Liver (tissue), 3 donors: ENCODE results near the gene EGFR.

Experiments used
- EGR1 ChIP-seq, 2 donors: IDR thresholded peaks; 2 replicates each; pipeline ENCODE4 v1.6.1; 2016 to 2018; ENCODE audit warnings: antibody characterized with exemption in 2 of 2, low read depth in 2 of 2
- FOXA1 ChIP-seq: IDR thresholded peaks from 2 replicates; pipeline ENCODE4 v1.6.1; 2016; ENCODE audit warnings: antibody characterized with exemption
- HNF4A ChIP-seq, 2 donors: conservative IDR thresholded peaks; 2 replicates each; pipeline ENCODE4 v1.6.1; 2016; ENCODE audit warnings: antibody characterized with exemption in 2 of 2, mild to moderate bottlenecking in 2 of 2
- JUND ChIP-seq, 2 donors: IDR thresholded peaks; 2 replicates each; pipeline ENCODE4 v1.6.1; 2016; ENCODE audit warnings: antibody characterized with exemption in 2 of 2
- MAX ChIP-seq: IDR thresholded peaks from 2 replicates; pipeline ENCODE4 v1.6.1; 2016; ENCODE audit warnings: antibody characterized with exemption
- RAD21 ChIP-seq, 2 donors: IDR thresholded peaks; 2 replicates each; pipeline ENCODE4 v1.6.1; 2016; ENCODE audit warnings: antibody characterized with exemption in 2 of 2, mild to moderate bottlenecking in 2 of 2
- RXRA ChIP-seq, 2 donors: IDR thresholded peaks; 2 replicates each; pipeline ENCODE4 v1.6.1; 2017 to 2018; ENCODE audit warnings: antibody characterized with exemption in 2 of 2, mild to moderate bottlenecking in 1 of 2
- SP1 ChIP-seq: IDR thresholded peaks from 2 replicates; pipeline ENCODE4 v1.6.1; 2018; ENCODE audit warnings: antibody characterized with exemption, mild to moderate bottlenecking
- TAF1 ChIP-seq: conservative IDR thresholded peaks from 2 replicates; pipeline ENCODE4 v1.6.1; 2016; ENCODE audit warnings: antibody characterized with exemption, mild to moderate bottlenecking
- YY1 ChIP-seq: IDR thresholded peaks from 2 replicates; pipeline ENCODE4 v1.6.1; 2016; ENCODE audit warnings: antibody characterized with exemption, mild to moderate bottlenecking
- ZBTB33 ChIP-seq: IDR thresholded peaks from 2 replicates; pipeline ENCODE4 v1.6.1; 2016; ENCODE audit warnings: antibody characterized with exemption
- TF ChIP-seq, protein P1 (sequence below): IDR thresholded peaks from 2 replicates; pipeline ENCODE4 v1.6.1; 2016; ENCODE audit warnings: antibody characterized with exemption, mild to moderate bottlenecking
- TF ChIP-seq, protein P2 (sequence below): fragments of 150-350 bp; IDR thresholded peaks from 2 replicates; pipeline ENCODE4 v1.5.1; 2017; ENCODE audit warnings: improper control_type of control experiment, low read depth, low read length; ENCODE audit not compliant: missing input control
- TF ChIP-seq, protein P3 (sequence below): IDR thresholded peaks from 2 replicates; pipeline ENCODE4 v1.6.1; 2016; ENCODE audit warnings: antibody characterized with exemption
- donor health status: healthy.
- donor health status: healthy.

GRCh38 chr7:54991341-54991740, 27.5 kb upstream of the EGFR start:
- TF ChIP-seq, protein P1, sequence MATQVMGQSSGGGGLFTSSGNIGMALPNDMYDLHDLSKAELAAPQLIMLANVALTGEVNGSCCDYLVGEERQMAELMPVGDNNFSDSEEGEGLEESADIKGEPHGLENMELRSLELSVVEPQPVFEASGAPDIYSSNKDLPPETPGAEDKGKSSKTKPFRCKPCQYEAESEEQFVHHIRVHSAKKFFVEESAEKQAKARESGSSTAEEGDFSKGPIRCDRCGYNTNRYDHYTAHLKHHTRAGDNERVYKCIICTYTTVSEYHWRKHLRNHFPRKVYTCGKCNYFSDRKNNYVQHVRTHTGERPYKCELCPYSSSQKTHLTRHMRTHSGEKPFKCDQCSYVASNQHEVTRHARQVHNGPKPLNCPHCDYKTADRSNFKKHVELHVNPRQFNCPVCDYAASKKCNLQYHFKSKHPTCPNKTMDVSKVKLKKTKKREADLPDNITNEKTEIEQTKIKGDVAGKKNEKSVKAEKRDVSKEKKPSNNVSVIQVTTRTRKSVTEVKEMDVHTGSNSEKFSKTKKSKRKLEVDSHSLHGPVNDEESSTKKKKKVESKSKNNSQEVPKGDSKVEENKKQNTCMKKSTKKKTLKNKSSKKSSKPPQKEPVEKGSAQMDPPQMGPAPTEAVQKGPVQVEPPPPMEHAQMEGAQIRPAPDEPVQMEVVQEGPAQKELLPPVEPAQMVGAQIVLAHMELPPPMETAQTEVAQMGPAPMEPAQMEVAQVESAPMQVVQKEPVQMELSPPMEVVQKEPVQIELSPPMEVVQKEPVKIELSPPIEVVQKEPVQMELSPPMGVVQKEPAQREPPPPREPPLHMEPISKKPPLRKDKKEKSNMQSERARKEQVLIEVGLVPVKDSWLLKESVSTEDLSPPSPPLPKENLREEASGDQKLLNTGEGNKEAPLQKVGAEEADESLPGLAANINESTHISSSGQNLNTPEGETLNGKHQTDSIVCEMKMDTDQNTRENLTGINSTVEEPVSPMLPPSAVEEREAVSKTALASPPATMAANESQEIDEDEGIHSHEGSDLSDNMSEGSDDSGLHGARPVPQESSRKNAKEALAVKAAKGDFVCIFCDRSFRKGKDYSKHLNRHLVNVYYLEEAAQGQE = no peak
- TF ChIP-seq, protein P2, sequence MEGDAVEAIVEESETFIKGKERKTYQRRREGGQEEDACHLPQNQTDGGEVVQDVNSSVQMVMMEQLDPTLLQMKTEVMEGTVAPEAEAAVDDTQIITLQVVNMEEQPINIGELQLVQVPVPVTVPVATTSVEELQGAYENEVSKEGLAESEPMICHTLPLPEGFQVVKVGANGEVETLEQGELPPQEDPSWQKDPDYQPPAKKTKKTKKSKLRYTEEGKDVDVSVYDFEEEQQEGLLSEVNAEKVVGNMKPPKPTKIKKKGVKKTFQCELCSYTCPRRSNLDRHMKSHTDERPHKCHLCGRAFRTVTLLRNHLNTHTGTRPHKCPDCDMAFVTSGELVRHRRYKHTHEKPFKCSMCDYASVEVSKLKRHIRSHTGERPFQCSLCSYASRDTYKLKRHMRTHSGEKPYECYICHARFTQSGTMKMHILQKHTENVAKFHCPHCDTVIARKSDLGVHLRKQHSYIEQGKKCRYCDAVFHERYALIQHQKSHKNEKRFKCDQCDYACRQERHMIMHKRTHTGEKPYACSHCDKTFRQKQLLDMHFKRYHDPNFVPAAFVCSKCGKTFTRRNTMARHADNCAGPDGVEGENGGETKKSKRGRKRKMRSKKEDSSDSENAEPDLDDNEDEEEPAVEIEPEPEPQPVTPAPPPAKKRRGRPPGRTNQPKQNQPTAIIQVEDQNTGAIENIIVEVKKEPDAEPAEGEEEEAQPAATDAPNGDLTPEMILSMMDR = no peak
- no peak for TF ChIP-seq YY1
- TF ChIP-seq, protein P3, sequence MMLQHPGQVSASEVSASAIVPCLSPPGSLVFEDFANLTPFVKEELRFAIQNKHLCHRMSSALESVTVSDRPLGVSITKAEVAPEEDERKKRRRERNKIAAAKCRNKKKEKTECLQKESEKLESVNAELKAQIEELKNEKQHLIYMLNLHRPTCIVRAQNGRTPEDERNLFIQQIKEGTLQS = no peak
- no peak for TF ChIP-seq EGR1 (IDR thresholded peaks at IDR 0.05; ENCODE audit: low read depth in 2 of 2)
- TF ChIP-seq RAD21 (IDR thresholded peaks at IDR 0.05) = no peak
- no peak for TF ChIP-seq RXRA (IDR thresholded peaks at IDR 0.05)
- no peak for TF ChIP-seq ZBTB33
- TF ChIP-seq MAX = no peak
- no peak for TF ChIP-seq JUND (IDR thresholded peaks at IDR 0.05)
- no peak for TF ChIP-seq FOXA1
- no peak for TF ChIP-seq HNF4A (conservative IDR thresholded peaks at IDR 0.05)
- no peak for TF ChIP-seq SP1
- no peak for TF ChIP-seq TAF1
